Endothelial cell of umbilical vein (primary cell): Measurements from ENCODE around the gene FURIN.

ENCODE experiments used
- EZH2 ChIP-seq: IDR thresholded peaks from 2 replicates; pipeline ENCODE4 v1.6.1; 2012; ENCODE audit warnings: borderline replicate concordance, low read depth, mild to moderate bottlenecking, moderate library complexity, low read length, inconsistent platforms; ENCODE audit not compliant: severe bottlenecking
- FOS ChIP-seq: IDR thresholded peaks from 2 replicates; pipeline ENCODE4 v1.6.1; 2011; ENCODE audit warnings: mild to moderate bottlenecking, low read length, moderate library complexity, borderline replicate concordance; ENCODE audit not compliant: insufficient read depth
- JUN ChIP-seq: IDR thresholded peaks from 2 replicates; pipeline ENCODE4 v1.6.1; 2011; ENCODE audit warnings: borderline replicate concordance, low read depth; ENCODE audit not compliant: insufficient read length, insufficient read depth
- MYC ChIP-seq: IDR thresholded peaks from one replicate; pipeline ENCODE4 v1.6.1; 2011; ENCODE audit warnings: mild to moderate bottlenecking, low read depth, low read length
- POLR2A ChIP-seq: IDR thresholded peaks from 2 replicates; pipeline ENCODE4 v1.6.1; 2012; ENCODE audit warnings: low read depth, mild to moderate bottlenecking, control low read depth, low read length
- POLR2AphosphoS5 ChIP-seq: IDR thresholded peaks from 2 replicates; pipeline ENCODE4 v1.6.1; 2012; ENCODE audit warnings: low read depth, mild to moderate bottlenecking, control low read depth, low read length, moderate library complexity; ENCODE audit not compliant: insufficient read depth
- TF ChIP-seq, protein P1 (sequence below), 2 donors: IDR thresholded peaks; 1 replicate in 1 of 2; 2 replicates in 1 of 2; pipeline ENCODE4 v1.5.1; 2011; ENCODE audit warnings: low read length in 2 of 2, mild to moderate bottlenecking in 2 of 2, moderate library complexity in 2 of 2, control low read depth in 1 of 2, inconsistent platforms in 1 of 2, low read depth in 1 of 2; ENCODE audit not compliant: insufficient read depth in 1 of 2; ENCODE audit errors: extremely low read depth in 1 of 2
- TF ChIP-seq, protein P2 (sequence below): IDR thresholded peaks from 2 replicates; pipeline ENCODE4 v1.6.1; 2011; ENCODE audit not compliant: insufficient read depth, insufficient read length

DNA sequence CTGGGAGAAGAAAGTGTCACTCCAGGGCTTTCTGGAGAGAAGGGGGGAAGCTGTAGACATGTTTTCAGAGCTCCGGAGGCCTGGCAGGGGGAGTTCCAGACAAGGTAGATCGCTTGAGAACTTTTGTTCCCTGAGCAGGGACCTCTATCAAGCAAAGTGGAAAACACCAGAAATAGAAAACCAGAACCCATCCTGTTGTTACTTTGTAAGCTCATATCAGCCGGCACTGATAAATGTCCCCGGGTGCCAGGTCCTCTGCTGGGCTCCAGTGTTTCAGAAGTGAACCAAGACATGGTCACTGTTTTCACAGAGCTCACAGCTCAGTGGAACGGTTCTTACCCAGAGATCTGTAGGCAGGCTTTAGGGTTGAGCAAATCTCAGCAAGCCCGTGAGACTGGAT is 50.4 kb downstream of the FURIN start:
- TF ChIP-seq FOS, result no peak
- no peak for TF ChIP-seq POLR2A
- TF ChIP-seq MYC, result no peak
- TF ChIP-seq, protein P1, sequence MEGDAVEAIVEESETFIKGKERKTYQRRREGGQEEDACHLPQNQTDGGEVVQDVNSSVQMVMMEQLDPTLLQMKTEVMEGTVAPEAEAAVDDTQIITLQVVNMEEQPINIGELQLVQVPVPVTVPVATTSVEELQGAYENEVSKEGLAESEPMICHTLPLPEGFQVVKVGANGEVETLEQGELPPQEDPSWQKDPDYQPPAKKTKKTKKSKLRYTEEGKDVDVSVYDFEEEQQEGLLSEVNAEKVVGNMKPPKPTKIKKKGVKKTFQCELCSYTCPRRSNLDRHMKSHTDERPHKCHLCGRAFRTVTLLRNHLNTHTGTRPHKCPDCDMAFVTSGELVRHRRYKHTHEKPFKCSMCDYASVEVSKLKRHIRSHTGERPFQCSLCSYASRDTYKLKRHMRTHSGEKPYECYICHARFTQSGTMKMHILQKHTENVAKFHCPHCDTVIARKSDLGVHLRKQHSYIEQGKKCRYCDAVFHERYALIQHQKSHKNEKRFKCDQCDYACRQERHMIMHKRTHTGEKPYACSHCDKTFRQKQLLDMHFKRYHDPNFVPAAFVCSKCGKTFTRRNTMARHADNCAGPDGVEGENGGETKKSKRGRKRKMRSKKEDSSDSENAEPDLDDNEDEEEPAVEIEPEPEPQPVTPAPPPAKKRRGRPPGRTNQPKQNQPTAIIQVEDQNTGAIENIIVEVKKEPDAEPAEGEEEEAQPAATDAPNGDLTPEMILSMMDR (IDR thresholded peaks at IDR 0.05; ENCODE audit: extremely low read depth in 1 of 2, insufficient read depth in 1 of 2, low read depth in 1 of 2, low read length in 2 of 2), result no peak
- TF ChIP-seq, protein P2, sequence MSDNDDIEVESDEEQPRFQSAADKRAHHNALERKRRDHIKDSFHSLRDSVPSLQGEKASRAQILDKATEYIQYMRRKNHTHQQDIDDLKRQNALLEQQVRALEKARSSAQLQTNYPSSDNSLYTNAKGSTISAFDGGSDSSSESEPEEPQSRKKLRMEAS, result no peak
- no peak for TF ChIP-seq POLR2AphosphoS5
- no peak for TF ChIP-seq EZH2
- no peak for TF ChIP-seq JUN
